T-helper 1 cell treated with Interleukin-12 subunit alpha and Interleukin-12 subunit beta and Interleukin-4 antibody, amounts not matched to agents 30 μg/mL and 1 μg/mL, for 36 hours (primary cell): ENCODE measurements around the gene TMEM119.
A peak's percentile ranks its signal among the peaks of the same experiment; 100 is the strongest.
"Not testable (repeated sequence)": the region's sequence is repeated elsewhere in the genome, so short reads cannot be mapped to it uniquely, and the experiment has no call there.

Experiments used
- H3K27ac Mint-ChIP-seq: one replicate; pipeline ENCODE4 v1.8.0; 2021; ENCODE audit warnings: mild to moderate bottlenecking, mixed read lengths
- H3K27me3 Mint-ChIP-seq: one replicate; pipeline ENCODE4 v1.8.0; 2021; ENCODE audit warnings: low read depth, mixed read lengths
- H3K36me3 Mint-ChIP-seq: one replicate; pipeline ENCODE4 v1.8.0; 2021; ENCODE audit warnings: low read depth, mixed read lengths
- H3K4me1 Mint-ChIP-seq: one replicate; pipeline ENCODE4 v1.8.0; 2021; ENCODE audit warnings: low read depth, mixed read lengths
- H3K4me3 Mint-ChIP-seq: one replicate; pipeline ENCODE4 v1.8.0; 2021; ENCODE audit warnings: mild to moderate bottlenecking, moderate library complexity, mixed read lengths
- H3K9me3 Mint-ChIP-seq: one replicate; pipeline ENCODE4 v1.8.0; 2021; ENCODE audit warnings: mixed read lengths

The TMEM119 gene

GRCh38 chr12:108565976-108566375, 31.9 kb downstream of the TMEM119 start:
- Mint-ChIP-seq H3K4me3 (no peak overlapping the region), H3K27me3 (no peaks in the 10 kb centered on the region), H3K36me3 (peaks cover 48% of the 10 kb centered on the region), H3K4me1 (peaks cover 40% of the 10 kb centered on the region), H3K27ac (peak overlapping the region; percentile 11), H3K9me3 (no peaks in the 10 kb centered on the region)

- Mint-ChIP-seq H3K36me3 (peaks cover 45% of the 10 kb centered on the region), H3K4me3 (no peak overlapping the region), H3K27ac (no peak overlapping the region), H3K9me3 (no peaks in the 10 kb centered on the region), H3K4me1 (peaks cover 35% of the 10 kb centered on the region), H3K27me3 (no peaks in the 10 kb centered on the region)
Observed at GRCh38 chr12:108565146-108565545, 32.7 kb downstream of the TMEM119 start.

- no peak overlapping the region for H3K27ac Mint-ChIP-seq
- H3K27me3 Mint-ChIP-seq, result no peaks in the 10 kb centered on the region
- H3K4me1 Mint-ChIP-seq, result peaks cover 38% of the 10 kb centered on the region
- no peak overlapping the region for H3K4me3 Mint-ChIP-seq
- H3K36me3 Mint-ChIP-seq, result peaks cover 45% of the 10 kb centered on the region
- H3K9me3 Mint-ChIP-seq, result no peaks in the 10 kb centered on the region
Observed at GRCh38 chr12:108564724-108565123, 33.2 kb downstream of the TMEM119 start.

- Mint-ChIP-seq H3K4me1 (peaks cover 39% of the 10 kb centered on the region), H3K36me3 (peaks cover 39% of the 10 kb centered on the region), H3K27ac (peak overlapping the region; percentile 99), H3K4me3 (peak overlapping the region; percentile 100), H3K9me3 (no peaks in the 10 kb centered on the region), H3K27me3 (no peaks in the 10 kb centered on the region)
Observed at GRCh38 chr12:108563804-108564151, 34.1 kb downstream of the TMEM119 start.

DNA sequence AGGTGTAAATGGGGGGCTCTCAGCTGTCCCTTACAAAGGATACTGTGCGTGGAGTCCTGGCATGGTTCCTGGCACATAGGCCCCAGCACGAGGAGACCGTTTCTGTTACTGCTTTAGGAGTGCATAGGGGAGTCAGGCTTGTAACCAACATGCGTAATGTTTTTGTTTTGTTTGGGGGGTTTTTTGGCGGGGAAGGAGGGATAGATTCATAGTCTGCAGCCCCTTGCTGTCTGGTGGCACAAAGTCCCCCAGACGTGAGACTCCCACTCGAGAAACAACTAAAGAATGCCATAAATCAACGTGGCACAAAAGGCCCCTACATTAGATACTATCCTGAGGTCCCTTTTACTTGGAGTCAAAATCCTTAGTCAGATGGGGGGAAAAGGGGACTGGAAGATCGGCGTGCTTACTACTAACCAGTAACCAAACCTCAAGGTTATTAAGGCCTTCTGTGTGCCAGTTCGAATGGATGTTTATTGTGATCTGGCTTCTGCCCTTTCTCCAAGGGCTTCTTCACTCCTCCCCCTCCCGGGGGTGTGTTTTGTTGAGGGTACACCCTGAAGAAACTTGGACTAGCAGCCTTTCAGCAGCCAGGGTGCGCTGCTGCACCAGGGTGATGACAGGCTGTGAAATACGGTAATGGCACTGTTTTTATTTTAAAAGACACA, 34.6 kb downstream of the TMEM119 start:
- H3K9me3 Mint-ChIP-seq, result no peaks in the 10 kb centered on the region
- H3K4me3 Mint-ChIP-seq, result peak overlapping the region; percentile 100
- H3K4me1 Mint-ChIP-seq, result peaks cover 34% of the 10 kb centered on the region
- H3K27ac Mint-ChIP-seq, result peak overlapping the region; percentile 99
- no peaks in the 10 kb centered on the region for H3K27me3 Mint-ChIP-seq
- H3K36me3 Mint-ChIP-seq, result peaks cover 35% of the 10 kb centered on the region

DNA sequence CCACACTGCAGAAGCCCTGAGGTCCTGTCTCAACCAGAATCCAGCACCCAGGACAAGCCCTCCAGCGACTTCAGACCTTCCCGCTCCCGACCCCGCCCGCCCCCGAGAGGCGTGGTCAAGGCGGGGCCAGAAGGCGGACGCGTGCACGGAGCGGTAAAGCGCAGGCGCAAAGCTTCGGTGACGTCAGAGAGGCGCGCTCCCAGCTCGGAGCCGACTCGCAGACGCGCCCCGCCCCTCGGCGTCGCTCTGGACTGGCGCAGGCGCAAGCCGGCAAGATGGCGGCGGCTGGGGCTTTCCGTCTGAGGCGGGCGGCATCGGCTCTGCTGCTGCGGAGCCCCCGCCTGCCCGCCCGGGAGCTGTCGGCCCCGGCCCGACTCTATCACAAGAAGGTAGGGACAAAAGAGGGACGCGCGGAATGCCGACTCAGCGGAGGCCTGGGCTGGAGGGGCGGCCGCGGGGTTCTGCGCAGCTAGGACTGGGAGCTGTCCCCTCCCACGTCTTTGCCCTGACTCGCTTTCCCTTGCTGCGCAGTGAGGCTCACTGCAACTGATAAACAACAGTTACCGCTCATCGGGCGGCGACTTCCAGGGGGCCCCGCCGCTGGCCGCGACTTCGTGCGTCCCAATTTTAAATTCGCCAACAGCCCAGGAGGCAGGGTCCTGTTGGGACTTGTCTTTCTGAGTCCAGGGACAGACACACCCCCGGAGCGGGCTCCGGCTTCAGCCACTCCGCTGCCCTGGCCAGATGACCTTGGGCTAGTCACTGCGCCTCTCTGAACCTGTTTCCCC, 35.3 kb downstream of the TMEM119 start, which contains the start of gene ISCU:
Gene ISCU (plus strand): TSS at position 249 of the 788 bp plus-strand sequence. CDS start 27 bp downstream, at position 276.
- Mint-ChIP-seq H3K4me1 (peaks cover 29% of the 10 kb centered on the region), H3K27ac (peak within 1 kb of the TSS; percentile 99), H3K27me3 (no peaks in the 10 kb centered on the region), H3K4me3 (peak within 1 kb of the TSS; percentile 100), H3K9me3 (no peaks in the 10 kb centered on the region), H3K36me3 (peaks cover 31% of the 10 kb centered on the region)

GRCh38 chr12:108561852-108562347, 36.0 kb downstream of the TMEM119 start:
- Mint-ChIP-seq H3K36me3 (peaks cover 27% of the 10 kb centered on the region), H3K9me3 (no peaks in the 10 kb centered on the region)

DNA sequence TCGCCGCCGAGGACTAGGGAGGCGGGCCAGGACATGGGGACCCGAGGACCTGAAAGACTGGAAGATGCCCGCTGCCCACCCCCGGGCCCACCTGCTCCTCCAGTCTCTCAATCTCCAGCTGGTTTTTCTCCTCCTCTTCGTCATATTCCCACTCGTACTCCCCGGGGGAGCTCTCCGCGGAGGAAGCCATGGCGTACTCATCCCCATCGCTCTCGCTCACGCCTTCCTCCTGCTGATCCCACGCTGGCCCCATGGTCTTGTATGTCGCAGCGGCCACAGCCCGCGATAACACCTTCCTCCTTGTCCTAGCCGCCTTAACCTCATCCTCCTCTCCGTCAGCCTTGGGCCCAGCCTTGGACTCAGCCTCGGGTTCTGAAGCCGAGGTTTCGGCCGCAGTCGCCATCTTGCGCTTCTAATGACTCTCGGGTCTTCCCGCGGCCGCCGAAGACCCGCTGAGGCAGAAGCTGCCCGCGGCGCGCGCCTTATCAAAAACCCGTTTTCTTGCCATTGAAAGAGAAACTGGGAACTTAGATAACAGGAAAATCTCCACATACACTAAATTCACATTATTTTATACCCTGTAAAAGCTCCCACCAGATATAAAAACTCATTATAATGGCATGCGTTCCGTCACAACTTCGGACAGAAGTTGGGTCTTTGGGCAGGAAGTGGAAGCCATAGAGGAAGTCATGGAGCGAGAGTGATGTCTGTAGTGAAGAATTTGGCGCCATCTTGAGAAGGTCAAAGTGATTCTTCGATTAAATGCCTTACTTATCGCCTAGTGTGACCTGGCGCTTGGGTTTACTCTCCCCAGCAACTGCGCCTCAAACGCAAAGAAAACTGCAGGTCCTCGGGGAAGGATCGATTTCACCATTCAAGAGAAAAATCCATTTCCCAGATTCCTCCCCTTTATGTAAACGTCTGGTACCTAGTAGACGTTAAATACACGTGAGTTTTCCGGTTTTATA, 36.8 kb downstream of the TMEM119 start, which contains the start of gene SART3:
Gene SART3 (minus strand): TSS at position 422 of the 968 bp plus-strand sequence. CDS start 19 bp downstream, at position 403.
- Mint-ChIP-seq H3K27me3 (no peaks in the 10 kb centered on the region), H3K36me3 (peaks cover 21% of the 10 kb centered on the region), H3K4me1 (peaks cover 36% of the 10 kb centered on the region), H3K9me3 (no peaks in the 10 kb centered on the region), H3K4me3 (peak within 1 kb of the TSS; percentile 100), H3K27ac (peak within 1 kb of the TSS; percentile 99)

More at GRCh38 chr12:108561852-108562347, 36.0 kb downstream of the TMEM119 start:
- Mint-ChIP-seq H3K4me1 (peaks cover 32% of the 10 kb centered on the region), H3K27ac (peak overlapping the region; percentile 99), H3K27me3 (no peaks in the 10 kb centered on the region), H3K4me3 (peak overlapping the region; percentile 100)

GRCh38 chr12:108560321-108560721, 37.6 kb downstream of the TMEM119 start:
- H3K4me1 Mint-ChIP-seq, result peaks cover 30% of the 10 kb centered on the region
- peak overlapping the region; percentile 99 for H3K27ac Mint-ChIP-seq
- H3K4me3 Mint-ChIP-seq, result peak overlapping the region; percentile 100
- H3K27me3 Mint-ChIP-seq, result no peaks in the 10 kb centered on the region
- H3K9me3 Mint-ChIP-seq, result no peaks in the 10 kb centered on the region
- H3K36me3 Mint-ChIP-seq, result peaks cover 15% of the 10 kb centered on the region

DNA sequence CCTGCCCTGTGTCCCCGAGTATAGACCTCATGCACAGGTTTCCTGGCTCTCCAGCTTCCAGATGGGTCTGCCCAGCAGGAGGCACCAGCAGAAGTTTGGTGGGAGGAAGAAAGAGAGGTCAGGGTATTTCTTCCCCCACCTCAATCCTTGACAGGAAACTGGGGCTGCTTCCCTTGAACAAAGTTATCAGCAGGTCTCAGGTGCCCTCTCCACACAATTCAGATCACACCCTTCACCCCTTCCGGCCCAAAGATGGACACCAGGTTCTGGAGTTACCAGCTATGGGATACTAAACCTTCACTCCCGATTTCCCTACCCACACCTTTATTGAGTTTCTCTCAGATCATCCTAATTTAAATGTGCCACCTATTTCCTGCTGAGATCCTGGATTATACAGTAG, 38.1 kb downstream of the TMEM119 start:
- no peaks in the 10 kb centered on the region for H3K9me3 Mint-ChIP-seq
- H3K27ac Mint-ChIP-seq, result peak overlapping the region; percentile 99
- no peaks in the 10 kb centered on the region for H3K27me3 Mint-ChIP-seq
- H3K4me1 Mint-ChIP-seq, result peaks cover 32% of the 10 kb centered on the region
- H3K36me3 Mint-ChIP-seq, result peaks cover 13% of the 10 kb centered on the region
- H3K4me3 Mint-ChIP-seq, result peak overlapping the region; percentile 100

DNA sequence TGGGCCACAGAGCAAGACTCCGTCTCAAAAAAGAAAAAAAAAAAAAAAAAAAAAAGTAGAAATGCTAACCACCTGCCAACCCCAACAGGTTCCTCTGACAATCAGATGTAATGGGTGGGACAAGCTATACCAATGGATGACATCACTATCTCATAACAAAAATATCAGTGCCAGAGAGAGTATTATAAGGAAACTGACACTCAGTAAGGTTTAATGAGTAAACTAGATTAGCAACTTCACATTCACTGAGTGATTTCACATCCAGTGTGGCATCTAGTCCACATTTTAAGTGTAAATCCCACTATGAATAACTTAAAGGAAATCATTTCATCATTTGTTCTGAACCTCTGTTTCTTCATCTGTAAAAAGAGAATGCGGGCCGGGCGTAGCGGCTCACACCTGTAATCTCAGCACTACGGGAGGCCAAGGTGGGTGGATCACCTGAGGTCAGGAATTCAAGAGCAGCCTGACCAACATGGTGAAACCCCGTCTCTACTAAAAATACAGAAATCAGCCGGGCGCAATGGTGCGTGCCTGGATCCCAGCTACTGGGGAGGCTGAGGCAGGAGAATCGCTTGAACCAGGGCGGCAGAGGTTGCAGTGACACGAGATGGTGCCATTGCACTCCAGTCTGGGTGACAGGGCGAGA, 38.8 kb downstream of the TMEM119 start:
- Mint-ChIP-seq H3K9me3 (no peaks in the 10 kb centered on the region), H3K27ac (peak overlapping the region; percentile 58), H3K27me3 (no peaks in the 10 kb centered on the region), H3K4me1 (peaks cover 34% of the 10 kb centered on the region), H3K4me3 (peak overlapping the region; percentile 55), H3K36me3 (peaks cover 8% of the 10 kb centered on the region)

DNA sequence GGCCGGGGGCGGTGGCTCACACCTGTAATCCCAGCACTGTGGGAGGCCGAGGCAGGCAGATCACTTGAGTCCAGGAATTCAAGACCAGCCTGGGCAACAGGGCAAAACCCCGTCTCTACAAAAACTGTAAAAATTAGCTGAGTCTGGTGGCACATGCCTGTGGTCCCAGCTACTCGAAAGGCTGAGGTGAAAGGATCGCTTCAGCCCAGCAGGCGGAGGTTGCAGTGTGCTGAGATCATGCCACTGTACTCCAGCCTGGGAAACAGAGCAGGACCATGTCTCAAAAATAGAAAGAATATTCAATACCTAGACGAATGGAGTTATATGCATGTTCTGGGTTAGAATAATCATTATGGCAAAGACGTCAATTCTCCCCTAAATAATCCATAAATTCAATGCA, 42.5 kb downstream of the TMEM119 start:
- not testable (repeated sequence) for H3K4me3 Mint-ChIP-seq, H3K27ac Mint-ChIP-seq, H3K27me3 Mint-ChIP-seq, H3K36me3 Mint-ChIP-seq, H3K9me3 Mint-ChIP-seq
- peaks cover 46% of the 10 kb centered on the region for H3K4me1 Mint-ChIP-seq

- H3K4me3 Mint-ChIP-seq, result no peak overlapping the region
- no peaks in the 10 kb centered on the region for H3K27me3 Mint-ChIP-seq
- peaks cover 40% of the 10 kb centered on the region for H3K4me1 Mint-ChIP-seq
- H3K9me3 Mint-ChIP-seq, result no peaks in the 10 kb centered on the region
- no peak overlapping the region for H3K27ac Mint-ChIP-seq
- H3K36me3 Mint-ChIP-seq, result peaks cover 9% of the 10 kb centered on the region
Observed at GRCh38 chr12:108553799-108554198, 44.1 kb downstream of the TMEM119 start.
